ENCODE measurements around the gene E2F4.

DNA sequence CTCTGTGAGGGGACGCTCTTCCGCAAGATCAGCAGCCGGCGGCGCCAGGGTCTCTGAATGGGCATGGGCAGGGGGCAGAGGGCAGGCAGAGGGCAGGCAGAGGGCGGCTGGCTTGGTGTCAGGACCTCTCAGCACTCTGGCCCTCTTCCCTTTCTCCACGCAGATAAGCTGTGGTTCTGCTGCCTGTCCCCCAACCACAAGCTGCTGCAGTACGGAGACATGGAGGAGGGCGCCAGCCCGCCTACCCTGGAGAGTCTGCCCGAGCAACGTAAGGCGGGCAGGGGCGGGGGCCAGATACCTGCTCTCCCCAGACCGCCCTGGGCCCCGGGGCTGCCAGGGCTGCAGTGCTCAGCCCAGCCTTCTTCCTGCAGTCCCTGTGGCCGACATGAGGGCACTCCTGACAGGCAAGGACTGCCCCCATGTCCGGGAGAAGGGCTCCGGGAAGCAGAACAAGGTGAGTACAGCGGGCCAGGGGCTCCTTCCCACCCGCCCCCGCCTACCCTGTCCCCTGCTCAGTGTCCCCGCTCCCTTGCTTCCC, 11.1 kb downstream of the E2F4 start:
- TF ChIP-seq SUZ12 (IDR thresholded peaks at IDR 0.05) (no peak), ARNT (IDR thresholded peaks at IDR 0.05) (no peak), LEF1 (IDR thresholded peaks at IDR 0.05; ENCODE audit: borderline replicate concordance) (no peak), CTBP1 (IDR thresholded peaks at IDR 0.05; ENCODE audit: borderline replicate concordance) (no peak), BHLHE40 (IDR thresholded peaks at IDR 0.05; ENCODE audit: borderline replicate concordance) (no peak), SP1 (IDR thresholded peaks at IDR 0.05) (no peak)

Data from HEK293T (cell line).